Neural progenitor cell (in vitro differentiated cells): ENCODE results near the gene SPAG8. TPM values are rescaled to one million over a fixed set of nuclear protein-coding genes. Genes with fewer than 3 reads are reported as not detected.

Source experiments
- DNase-seq: peaks from one replicate; pipeline ENCODE4 v3.0.0-alpha.2; 2016; ENCODE audit warnings: low spot score
- H2AFZ ChIP-seq: fragments of 200-600 bp; sonication (generic); replicated peaks from 2 replicates; pipeline ENCODE4 v1.6.1; 2016; ENCODE audit warnings: antibody characterized with exemption
- H3F3A ChIP-seq: fragments of 200-600 bp; sonication (generic); 2 replicates; pipeline ENCODE4 v1.6.1; 2016; ENCODE audit warnings: antibody characterized with exemption, low read depth
- H3K27ac ChIP-seq: fragments of 200-600 bp; sonication (generic); 2 replicates; pipeline ENCODE4 v1.5.1; 2016; ENCODE audit warnings: mild to moderate bottlenecking
- H3K27me3 ChIP-seq: fragments of 200-600 bp; sonication (generic); 2 replicates; pipeline ENCODE4 v1.6.1; 2016; ENCODE audit warnings: mild to moderate bottlenecking, moderate library complexity
- H3K36me3 ChIP-seq: fragments of 200-600 bp; sonication (generic); 2 replicates; pipeline ENCODE4 v1.5.1; 2016
- H3K4me1 ChIP-seq: fragments of 200-600 bp; sonication (generic); 2 replicates; pipeline ENCODE4 v1.6.1; 2016; ENCODE audit warnings: mixed run types
- H3K4me2 ChIP-seq: fragments of 200-600 bp; sonication (generic); 2 replicates; pipeline ENCODE4 v1.6.1; 2016
- H3K4me3 ChIP-seq: fragments of 200-600 bp; sonication (generic); 2 replicates; pipeline ENCODE4 v1.5.1; 2016
- H3K79me2 ChIP-seq: fragments of 200-600 bp; sonication (generic); 2 replicates; pipeline ENCODE4 v1.6.1; 2016; ENCODE audit warnings: low read depth
- H3K9ac ChIP-seq: fragments of 200-600 bp; sonication (generic); 2 replicates; pipeline ENCODE4 v1.6.1; 2016
- H3K9me3 ChIP-seq: fragments of 200-600 bp; sonication (generic); 2 replicates; pipeline ENCODE4 v1.5.1; 2016; ENCODE audit warnings: low read depth
- H4K20me1 ChIP-seq: fragments of 200-600 bp; sonication (generic); 2 replicates; pipeline ENCODE4 v1.6.1; 2016; ENCODE audit warnings: low read depth
- H3K27ac Mint-ChIP-seq: 3 replicates; pipeline ENCODE4 v1.8.0; 2021; ENCODE audit warnings: mixed read lengths
- H3K27me3 Mint-ChIP-seq: 2 replicates; pipeline ENCODE4 v1.8.0; 2022; ENCODE audit warnings: low read depth, mild to moderate bottlenecking, inconsistent platforms, moderate library complexity, mixed read lengths; ENCODE audit not compliant: insufficient read depth
- H3K36me3 Mint-ChIP-seq: 3 replicates; pipeline ENCODE4 v1.8.0; 2021; ENCODE audit warnings: mixed read lengths
- H3K4me1 Mint-ChIP-seq: 3 replicates; pipeline ENCODE4 v1.8.0; 2021; ENCODE audit warnings: mixed read lengths
- H3K4me3 Mint-ChIP-seq: 3 replicates; pipeline ENCODE4 v1.8.0; 2021; ENCODE audit warnings: mild to moderate bottlenecking, moderate library complexity, mixed read lengths
- H3K9me3 Mint-ChIP-seq: 3 replicates; pipeline ENCODE4 v1.8.0; 2020; ENCODE audit warnings: mixed read lengths
- CTCF ChIP-seq: fragments of 200-600 bp; sonication (generic); IDR thresholded peaks from 2 replicates; pipeline ENCODE4 v1.5.1; 2017; ENCODE audit warnings: antibody characterized with exemption, mild to moderate bottlenecking
- EZH2 ChIP-seq: fragments of 200-600 bp; sonication (generic); IDR thresholded peaks from 2 replicates; pipeline ENCODE4 v1.6.1; 2017; ENCODE audit warnings: antibody characterized with exemption, mild to moderate bottlenecking, moderate library complexity
- EZH2phosphoT487 ChIP-seq: fragments of 200-600 bp; sonication (generic); IDR thresholded peaks from 2 replicates; pipeline ENCODE4 v1.6.1; 2017; ENCODE audit warnings: antibody characterized with exemption
- total RNA-seq: library from RNA; depleted of rRNA; stranded (reverse); fragments of >200 nt; gene quantifications from 2 replicates; pipeline ENCODE4 v1.2.3, GENCODE V29; 2015; ENCODE audit warnings: low replicate concordance

The SPAG8 gene
- total RNA-seq, 1 donor from 2014 or later = 1.6 TPM

GRCh38 chr9:35776018-35776417 is 36.0 kb downstream of the SPAG8 start:
- H4K20me1 ChIP-seq = peaks cover 26% of the 10 kb centered on the region
- H3K27me3 ChIP-seq = no peaks in the 10 kb centered on the region
- H3K27me3 Mint-ChIP-seq = no peaks in the 10 kb centered on the region
- H3K36me3 Mint-ChIP-seq = no peaks in the 10 kb centered on the region
- H3K36me3 ChIP-seq = no peaks in the 10 kb centered on the region
- H3K27ac ChIP-seq = no peak overlapping the region
- no peak overlapping the region for H2AFZ ChIP-seq
- peak overlapping the region; percentile 52 for H3K4me2 ChIP-seq
- peaks cover 18% of the 10 kb centered on the region for H3K4me1 Mint-ChIP-seq
- H3F3A ChIP-seq = peaks cover 17% of the 10 kb centered on the region
- H3K79me2 ChIP-seq = no peaks in the 10 kb centered on the region
- no peaks in the 10 kb centered on the region for H3K9me3 ChIP-seq
- no peaks in the 10 kb centered on the region for H3K9me3 Mint-ChIP-seq
- DNase-seq = no peak
- no peak overlapping the region for H3K9ac ChIP-seq
- TF ChIP-seq EZH2phosphoT487 = no peak
- no peak for TF ChIP-seq CTCF
- no peak for TF ChIP-seq EZH2
- H3K4me3 Mint-ChIP-seq = no peak overlapping the region
- peaks cover 18% of the 10 kb centered on the region for H3K4me1 ChIP-seq
- H3K27ac Mint-ChIP-seq = peak overlapping the region; percentile 30
- H3K4me3 ChIP-seq = peak overlapping the region; percentile 9

GRCh38 chr9:35774907-35775635 is 37.0 kb downstream of the SPAG8 start:
- Histone ChIP-seq H3K4me1 (peaks cover 18% of the 10 kb centered on the region), H3K27ac (no peak overlapping the region), H3K36me3 (no peaks in the 10 kb centered on the region), H3K9ac (no peak overlapping the region), H4K20me1 (peaks cover 27% of the 10 kb centered on the region), H3K9me3 (no peaks in the 10 kb centered on the region), H3K4me2 (peak overlapping the region; percentile 52), H3K79me2 (no peaks in the 10 kb centered on the region), H3F3A (peaks cover 17% of the 10 kb centered on the region), H3K4me3 (peak overlapping the region; percentile 20), H2AFZ (no peak overlapping the region), H3K27me3 (no peaks in the 10 kb centered on the region)
- H3K27ac Mint-ChIP-seq = peak overlapping the region; percentile 35
- TF ChIP-seq CTCF = no peak
- no peak for TF ChIP-seq EZH2phosphoT487
- no peak for TF ChIP-seq EZH2
- H3K9me3 Mint-ChIP-seq = no peaks in the 10 kb centered on the region
- H3K4me1 Mint-ChIP-seq = peaks cover 18% of the 10 kb centered on the region
- no peaks in the 10 kb centered on the region for H3K36me3 Mint-ChIP-seq
- H3K27me3 Mint-ChIP-seq = no peaks in the 10 kb centered on the region
- H3K4me3 Mint-ChIP-seq = no peak overlapping the region
- peak; percentile 51 for DNase-seq

GRCh38 chr9:35771943-35772342 is 40.1 kb downstream of the SPAG8 start:
- no peak overlapping the region for H3K27ac ChIP-seq
- no peaks in the 10 kb centered on the region for H3K79me2 ChIP-seq
- no peak overlapping the region for H3K4me3 ChIP-seq
- Mint-ChIP-seq H3K27me3 (no peaks in the 10 kb centered on the region), H3K4me1 (peaks cover 18% of the 10 kb centered on the region), H3K27ac (no peak overlapping the region), H3K36me3 (no peaks in the 10 kb centered on the region), H3K9me3 (no peaks in the 10 kb centered on the region), H3K4me3 (no peak overlapping the region)
- peaks cover 18% of the 10 kb centered on the region for H3K4me1 ChIP-seq
- peaks cover 17% of the 10 kb centered on the region for H3F3A ChIP-seq
- H3K9ac ChIP-seq = no peak overlapping the region
- H3K9me3 ChIP-seq = no peaks in the 10 kb centered on the region
- H3K36me3 ChIP-seq = no peaks in the 10 kb centered on the region
- H4K20me1 ChIP-seq = peaks cover 40% of the 10 kb centered on the region
- H3K27me3 ChIP-seq = no peaks in the 10 kb centered on the region
- H2AFZ ChIP-seq = no peak overlapping the region
- DNase-seq = no peak
- TF ChIP-seq EZH2phosphoT487 (no peak), CTCF (no peak), EZH2 (no peak)
- no peak overlapping the region for H3K4me2 ChIP-seq
